ENCODE results near the gene SMURF1.

DNA sequence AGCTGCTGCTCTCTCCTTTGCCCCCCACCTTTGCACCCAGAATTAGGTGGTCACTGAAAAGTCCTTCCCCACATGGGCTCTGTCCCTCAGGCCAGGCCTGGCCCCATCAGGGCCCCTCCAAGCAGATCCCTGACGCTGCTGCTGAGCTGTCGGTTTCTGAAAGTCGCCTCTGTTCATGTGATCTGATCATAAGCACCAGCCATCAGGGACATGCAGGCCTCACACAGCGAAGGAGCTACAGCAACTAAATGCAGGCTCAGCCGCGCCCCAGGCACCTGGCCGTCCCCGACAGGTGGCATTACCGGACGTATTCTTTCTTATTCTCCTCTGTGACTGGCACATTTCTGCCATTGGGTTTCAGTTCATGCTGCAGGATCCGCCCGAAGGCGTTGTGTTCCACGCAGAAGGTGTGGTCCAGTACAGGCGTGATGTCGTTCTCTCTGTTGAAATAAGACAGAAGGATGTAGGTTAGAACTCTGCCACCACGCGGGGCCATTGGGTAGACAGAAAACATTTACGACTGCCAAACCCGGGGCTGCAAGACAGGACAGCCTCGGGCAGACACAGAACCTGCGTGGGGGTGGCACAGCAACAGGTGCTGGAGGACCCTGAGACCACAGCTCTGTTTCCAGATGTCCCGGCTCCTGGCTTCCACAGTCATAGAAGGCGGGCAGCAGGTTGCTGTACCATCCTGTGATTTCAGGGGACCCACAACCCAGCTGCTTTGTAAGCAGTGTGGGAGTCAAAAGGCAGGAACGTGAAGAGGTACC, 105.6 kb downstream of the SMURF1 start:
- no peak for TF ChIP-seq TCF4 (CRISPR knock-in tag; IDR thresholded peaks at IDR 0.05; ENCODE audit: borderline replicate concordance)
- TF ChIP-seq PATZ1 (CRISPR knock-in tag; IDR thresholded peaks at IDR 0.05; ENCODE audit: borderline replicate concordance), result no peak
- no peak for TF ChIP-seq RARB (CRISPR knock-in tag; IDR thresholded peaks at IDR 0.05)
- no peak for TF ChIP-seq GLIS3 (CRISPR knock-in tag; IDR thresholded peaks at IDR 0.05)
- TF ChIP-seq ZFP30 (CRISPR knock-in tag; IDR thresholded peaks at IDR 0.05), result no peak
- TF ChIP-seq ZFP3 (CRISPR knock-in tag; IDR thresholded peaks at IDR 0.05), result no peak
- TF ChIP-seq POU6F1 (CRISPR knock-in tag; IDR thresholded peaks at IDR 0.05; ENCODE audit: borderline replicate concordance, low read depth), result no peak
- TF ChIP-seq ZNF70 (CRISPR knock-in tag; IDR thresholded peaks at IDR 0.05), result no peak
- TF ChIP-seq CREB5 (CRISPR knock-in tag; IDR thresholded peaks at IDR 0.05; ENCODE audit: low read depth), result no peak
- no peak for TF ChIP-seq OSR1 (CRISPR knock-in tag; IDR thresholded peaks at IDR 0.05)
- no peak for TF ChIP-seq ARNTL (CRISPR knock-in tag; IDR thresholded peaks at IDR 0.05; ENCODE audit: borderline replicate concordance, low read depth)
- no peak for TF ChIP-seq ZC3H10 (CRISPR knock-in tag; IDR thresholded peaks at IDR 0.05)
- no peak for TF ChIP-seq ZNF8 (CRISPR knock-in tag; IDR thresholded peaks at IDR 0.05)
- TF ChIP-seq ISL1 (CRISPR knock-in tag; IDR thresholded peaks at IDR 0.05), result no peak
